SK-N-MC (cell line): ENCODE data around the gene PIK3CB.

Source experiments
- EZH2 ChIP-seq: fragments of 200-600 bp; sonication (generic); IDR thresholded peaks from one replicate; pipeline ENCODE4 v1.6.1; 2017; ENCODE audit warnings: antibody characterized with exemption
- POLR2AphosphoS5 ChIP-seq: IDR thresholded peaks from 2 replicates; pipeline ENCODE4 v1.6.1; 2012; ENCODE audit warnings: mild to moderate bottlenecking, low read depth, low read length, borderline replicate concordance

DNA sequence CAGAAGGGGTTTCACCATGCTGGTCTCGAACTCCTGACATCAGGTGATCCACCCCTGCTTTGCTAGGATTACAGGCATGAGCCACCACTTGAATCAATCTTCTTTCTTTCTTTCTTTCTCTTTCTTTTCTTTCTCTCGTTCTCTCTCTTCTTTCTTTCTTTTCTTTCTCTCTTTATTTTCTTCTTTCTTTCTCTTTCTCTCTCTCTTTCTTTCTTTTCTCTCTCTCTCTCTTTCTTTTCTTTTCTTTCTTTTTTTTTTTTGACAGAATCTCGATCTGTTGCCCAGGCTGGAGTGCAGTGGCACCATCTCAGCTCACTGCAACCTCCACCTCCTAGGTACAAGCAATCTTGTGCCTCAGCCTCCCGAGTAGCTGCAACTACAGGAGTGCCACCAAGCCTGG lies 37.9 kb upstream of the PIK3CB start:
- no peak for TF ChIP-seq POLR2AphosphoS5
- TF ChIP-seq EZH2 = no peak
